GM12878 (cell line): ENCODE results near the gene GPR176. TPM values are rescaled to one million over a fixed set of nuclear protein-coding genes. Genes with fewer than 3 reads are reported as not detected.

Experiments used
- BCL3 ChIP-seq: IDR thresholded peaks from 2 replicates; pipeline ENCODE4 v1.6.1; 2011; ENCODE audit warnings: borderline replicate concordance, low read depth, mild to moderate bottlenecking, moderate library complexity, low read length; ENCODE audit not compliant: insufficient read depth, poor library complexity, severe bottlenecking
- CEBPB ChIP-seq, 2 experiments: fragments of 150-350 bp in 1 of 2; IDR thresholded peaks; 2 replicates each; pipeline ENCODE4 v1.6.1; 2012 to 2014; ENCODE audit warnings: low read depth in 2 of 2, low read length in 2 of 2, borderline replicate concordance in 1 of 2, inconsistent platforms in 1 of 2
- CHD1 ChIP-seq: IDR thresholded peaks from 2 replicates; pipeline ENCODE4 v1.6.1; 2012; ENCODE audit warnings: low read depth, low read length, improper control_type of control experiment
- CTCF ChIP-seq, 3 experiments: IDR thresholded peaks in 2 of 3; conservative IDR thresholded peaks in 1 of 3; 2 replicates each; pipeline ENCODE4 v1.5.1; 2011; ENCODE audit warnings: low read depth in 3 of 3, low read length in 3 of 3, mild to moderate bottlenecking in 3 of 3, control low read depth in 2 of 3, moderate library complexity in 2 of 3, inconsistent platforms in 1 of 3, mixed read lengths in 1 of 3; ENCODE audit not compliant: control insufficient read depth in 2 of 3, insufficient read depth in 1 of 3; ENCODE audit errors: extremely low read depth in 1 of 3
- ESRRA ChIP-seq: IDR thresholded peaks from 2 replicates; pipeline ENCODE4 v1.6.1; 2012; ENCODE audit warnings: mild to moderate bottlenecking, low read length, improper control_type of control experiment
- FOXM1 ChIP-seq: IDR thresholded peaks from 2 replicates; pipeline ENCODE4 v1.6.1; 2012; ENCODE audit warnings: low read depth, mild to moderate bottlenecking, inconsistent platforms, low read length, moderate library complexity
- IKZF1 ChIP-seq: fragments of 450-650 bp; conservative IDR thresholded peaks from 2 replicates; pipeline ENCODE4 v1.6.1; 2017; ENCODE audit warnings: antibody characterized with exemption, mild to moderate bottlenecking
- IKZF2 ChIP-seq, 2 experiments: fragments of 450-650 bp; IDR thresholded peaks; 2 replicates each; pipeline ENCODE4 v1.6.1; 2017; ENCODE audit warnings: mild to moderate bottlenecking in 2 of 2, moderate library complexity in 2 of 2
- JUND ChIP-seq: IDR thresholded peaks from 2 replicates; pipeline ENCODE4 v1.6.1; 2012; ENCODE audit warnings: low read depth, mild to moderate bottlenecking, low read length, improper control_type of control experiment, moderate library complexity
- KAT2A ChIP-seq: conservative IDR thresholded peaks from 2 replicates; pipeline ENCODE4 v1.6.1; 2011; ENCODE audit warnings: low read depth, low read length; ENCODE audit not compliant: control insufficient read depth
- PBX3 ChIP-seq: IDR thresholded peaks from 2 replicates; pipeline ENCODE4 v1.6.1; 2011; ENCODE audit warnings: mild to moderate bottlenecking, low read depth, low read length, moderate library complexity; ENCODE audit not compliant: insufficient replicate concordance
- PKNOX1 ChIP-seq: fragments of 450-650 bp; IDR thresholded peaks from 2 replicates; pipeline ENCODE4 v1.6.1; 2016; ENCODE audit warnings: mild to moderate bottlenecking
- POLR2A ChIP-seq: IDR thresholded peaks from 2 replicates; pipeline ENCODE4 v1.6.1; 2011; ENCODE audit warnings: low read depth, mild to moderate bottlenecking, low read length
- USF2 ChIP-seq: IDR thresholded peaks from 2 replicates; pipeline ENCODE4 v1.6.1; 2011; ENCODE audit warnings: low read depth, low read length, improper control_type of control experiment, borderline replicate concordance
- ZBTB33 ChIP-seq: fragments of 450-650 bp; IDR thresholded peaks from 2 replicates; pipeline ENCODE4 v1.6.1; 2017; ENCODE audit warnings: mild to moderate bottlenecking
- ZNF24 ChIP-seq: fragments of 450-650 bp; IDR thresholded peaks from 2 replicates; pipeline ENCODE4 v1.6.1; 2017; ENCODE audit warnings: antibody characterized with exemption, mild to moderate bottlenecking
- polyA plus RNA-seq, 11 experiments: library from polyadenylated mRNA; depleted of rRNA in 4 of 11; unstranded in 6 of 11; stranded (reverse) in 5 of 11; fragments of >200 nt; fragmentation: Nextera tagmentation in 4 of 11; fragmentation: Illumina TruSeq in 1 of 11; extraction: Ambion mirVana in 4 of 11; extraction: Trizol in 1 of 11; gene quantifications; 1 replicate in 1 of 11; 2 replicates in 10 of 11; pipeline versions ENCODE4 v1.2.1 to v1.2.3, GENCODE V29; 2011 to 2016; ENCODE audit warnings: inconsistent platforms in 2 of 11, missing spikeins in 2 of 11, low read depth in 1 of 11
- total RNA-seq, 4 experiments: library from RNA; depleted of rRNA in 3 of 4; stranded (reverse); fragments of >200 nt in 3 of 4; fragmentation: Illumina TruSeq in 1 of 4; extraction: Trizol in 1 of 4; gene quantifications; 2 replicates each; pipeline versions ENCODE4 v1.2.1 to v1.2.3, GENCODE V29; 2013 to 2021

Gene GPR176
- total and polyA plus RNA-seq, 10 of the 15 experiments (the other 5 are each of a cell fraction or from before 2014, with no cell fraction given): 0.02 to 0.33 (median 0.16) TPM; not detected in 4

- TF ChIP-seq ZBTB33 (no peak), KAT2A (no peak), PKNOX1 (peak; percentile 21; the same call in 1 of the 2 replicates), CHD1 (peak; percentile 17; the same call in 1 of the 2 replicates), USF2 (peak; percentile 81), POLR2A (peak; percentile 91), ZNF24 (0 out of 2 replicates have a peak, but pooled peaks have one; percentile 41), FOXM1 (no peak), CEBPB (IDR thresholded peaks at IDR 0.05; ENCODE audit: borderline replicate concordance in 1 of 2, low read depth in 2 of 2, low read length in 2 of 2) (no peak), PBX3 (no peak), BCL3 (no peak), JUND (no peak), ESRRA (no peak), IKZF1 (peak; percentile 80), CTCF (IDR thresholded peaks at IDR 0.05 in 2 of 3, conservative IDR thresholded peaks at IDR 0.05 in 1 of 3; ENCODE audit: control insufficient read depth in 2 of 3, extremely low read depth in 1 of 3, insufficient read depth in 1 of 3, low read depth in 3 of 3, low read length in 3 of 3) (0 out of 6 replicates have a peak, but pooled peaks of 2 of the 3 experiments have one; percentile 8 to 19), IKZF2 (IDR thresholded peaks at IDR 0.05) (0 out of 4 replicates have a peak, but pooled peaks of 1 of the 2 experiments have one; percentile 34)
Observed at GRCh38 chr15:39920510-39921273, 626 bp upstream of the GPR176 start (continued).
